IMR-90 (cell line): ENCODE results near the gene PLB1. TPM values are rescaled to one million over a fixed set of nuclear protein-coding genes. Genes with fewer than 3 reads are reported as not detected.
A peak's percentile ranks its signal among the peaks of the same experiment; 100 is the strongest.

Experiments
- ATAC-seq: fragments of 200-7000 bp; cut with Tn5 transposase; 2 replicates; pipeline ENCODE4 v1.9.1; 2020; ENCODE audit warnings: low read depth, mild to moderate bottlenecking, moderate library complexity
- BruUV-seq: library from RNA; stranded (reverse); fragments of 400-500 nt; replicated peaks from 2 replicates; lab custom pipeline; 2021; lab: Mats Ljungman, UMichigan
- CTCF ChIA-PET: fragments of 300-600 bp; formaldehyde crosslinking; extraction: SDS; loops from one replicate; lab custom pipeline; 2021; ENCODE audit warnings: antibody characterized with exemption; lab: Yijun Ruan, JAX
- POLR2A ChIA-PET: fragments of 300-600 bp; sonication (Branson Sonifier 250); formaldehyde crosslinking; loops from one replicate; lab custom pipeline; 2022; ENCODE audit warnings: antibody characterized with exemption; ENCODE audit not compliant: unreplicated experiment; lab: Charles Lee
- DNase-seq: peaks from one replicate; pipeline ENCODE4 v3.0.0; 2013
- H2AFZ ChIP-seq: replicated peaks from 2 replicates; pipeline ENCODE3; 2013; ENCODE audit warnings: low read length, mild to moderate bottlenecking; ENCODE audit not compliant: poor library complexity
- H2AK5ac ChIP-seq: 2 replicates; pipeline ENCODE4 v1.6.1; 2013; ENCODE audit warnings: low read depth, low read length, inconsistent platforms
- H2AK9ac ChIP-seq: replicated peaks from 2 replicates; pipeline ENCODE3; 2013; ENCODE audit warnings: mild to moderate bottlenecking, low read depth, low read length, moderate library complexity; ENCODE audit not compliant: poor library complexity
- H2BK120ac ChIP-seq: 2 replicates; pipeline ENCODE4 v1.6.1; 2013; ENCODE audit warnings: low read depth, low read length, inconsistent platforms
- H2BK15ac ChIP-seq: 3 replicates; pipeline ENCODE4 v1.6.1; 2013; ENCODE audit warnings: low read depth, low read length, inconsistent platforms
- H2BK20ac ChIP-seq: 2 replicates; pipeline ENCODE4 v1.6.1; 2013; ENCODE audit warnings: low read depth, mild to moderate bottlenecking, inconsistent platforms, low read length, moderate library complexity
- H2BK5ac ChIP-seq: 2 replicates; pipeline ENCODE4 v1.6.1; 2013; ENCODE audit warnings: mild to moderate bottlenecking, low read depth, low read length, inconsistent platforms; ENCODE audit not compliant: poor library complexity, severe bottlenecking
- H3K14ac ChIP-seq: replicated peaks from 2 replicates; pipeline ENCODE4 v1.6.1; 2013; ENCODE audit warnings: low read depth, low read length, inconsistent platforms
- H3K18ac ChIP-seq: 2 replicates; pipeline ENCODE4 v1.6.1; 2013; ENCODE audit warnings: low read depth, low read length, control low read depth
- H3K23ac ChIP-seq: 2 replicates; pipeline ENCODE4 v1.6.1; 2013; ENCODE audit warnings: low read depth, low read length, inconsistent platforms
- H3K27ac ChIP-seq: 2 replicates; pipeline ENCODE4 v1.5.1; 2013; ENCODE audit warnings: mild to moderate bottlenecking, control low read depth, low read length; ENCODE audit not compliant: insufficient read depth
- H3K27me3 ChIP-seq: 2 replicates; pipeline ENCODE4 v1.6.1; 2013; ENCODE audit warnings: low read length; ENCODE audit not compliant: control insufficient read depth, insufficient read depth
- H3K36me3 ChIP-seq: 2 replicates; pipeline ENCODE4 v1.6.1; 2013; ENCODE audit warnings: low read length, mixed read lengths; ENCODE audit not compliant: control insufficient read depth, insufficient read depth
- H3K4ac ChIP-seq: 2 replicates; pipeline ENCODE4 v1.6.1; 2013; ENCODE audit warnings: low read depth, low read length, inconsistent platforms
- H3K4me1 ChIP-seq: 2 replicates; pipeline ENCODE4 v1.6.1; 2013; ENCODE audit warnings: low read length, mixed read lengths; ENCODE audit not compliant: control insufficient read depth, insufficient read depth
- H3K4me2 ChIP-seq: 2 replicates; pipeline ENCODE4 v1.6.1; 2013; ENCODE audit warnings: low read depth, mild to moderate bottlenecking, control low read depth, low read length, moderate library complexity
- H3K4me3 ChIP-seq: 2 replicates; pipeline ENCODE4 v1.5.1; 2013; ENCODE audit warnings: low read depth, mild to moderate bottlenecking, control low read depth, low read length, moderate library complexity; ENCODE audit not compliant: insufficient read depth
- H3K56ac ChIP-seq: 2 replicates; pipeline ENCODE4 v1.6.1; 2013; ENCODE audit warnings: low read length, inconsistent platforms; ENCODE audit not compliant: insufficient read depth; ENCODE audit errors: extremely low read depth
- H3K79me1 ChIP-seq, 2 experiments: 2 replicates each; pipeline ENCODE4 v1.6.1; 2013; ENCODE audit warnings: low read length in 2 of 2, inconsistent platforms in 1 of 2, low read depth in 1 of 2
- H3K9ac ChIP-seq: 2 replicates; pipeline ENCODE4 v1.6.1; 2013; ENCODE audit warnings: low read depth, low read length, control low read depth
- H3K9me1 ChIP-seq: 2 replicates; pipeline ENCODE4 v1.6.1; 2013; ENCODE audit warnings: low read length, inconsistent platforms; ENCODE audit not compliant: insufficient read depth
- H3K9me3 ChIP-seq: 2 replicates; pipeline ENCODE4 v1.6.1; 2013; ENCODE audit warnings: low read length; ENCODE audit not compliant: control insufficient read depth, insufficient read depth
- H4K20me1 ChIP-seq: 2 replicates; pipeline ENCODE4 v1.6.1; 2013; ENCODE audit warnings: low read length, inconsistent platforms; ENCODE audit not compliant: insufficient read depth
- H4K5ac ChIP-seq: 2 replicates; pipeline ENCODE4 v1.6.1; 2013; ENCODE audit warnings: mild to moderate bottlenecking, low read depth, low read length, control low read depth
- H4K8ac ChIP-seq, 2 experiments: 2 replicates each; pipeline ENCODE4 v1.6.1; 2013; ENCODE audit warnings: low read depth in 2 of 2, low read length in 2 of 2, control low read depth in 1 of 2, inconsistent platforms in 1 of 2
- H4K91ac ChIP-seq: 2 replicates; pipeline ENCODE4 v1.6.1; 2013; ENCODE audit warnings: low read depth, low read length, inconsistent platforms; ENCODE audit not compliant: insufficient read depth
- BHLHE40 ChIP-seq: fragments of 150-350 bp; IDR thresholded peaks from 2 replicates; pipeline ENCODE4 v1.6.1; 2016; ENCODE audit warnings: mild to moderate bottlenecking, low read depth, low read length
- CEBPB ChIP-seq: IDR thresholded peaks from 2 replicates; pipeline ENCODE4 v1.6.1; 2012; ENCODE audit warnings: low read depth, low read length, improper control_type of control experiment
- CHD1 ChIP-seq: IDR thresholded peaks from 2 replicates; pipeline ENCODE4 v1.6.1; 2012; ENCODE audit warnings: low read depth, low read length, improper control_type of control experiment
- CTCF ChIP-seq: conservative IDR thresholded peaks from 2 replicates; pipeline ENCODE4 v1.5.1; 2012; ENCODE audit warnings: mild to moderate bottlenecking, low read depth, low read length, improper control_type of control experiment
- ELK1 ChIP-seq: fragments of 150-350 bp; IDR thresholded peaks from 2 replicates; pipeline ENCODE4 v1.6.1; 2016; ENCODE audit warnings: low read depth, mild to moderate bottlenecking, low read length, moderate library complexity, borderline replicate concordance
- FOS ChIP-seq: fragments of 150-350 bp; IDR thresholded peaks from 2 replicates; pipeline ENCODE4 v1.6.1; 2016; ENCODE audit warnings: low read depth, low read length
- MAFK ChIP-seq: IDR thresholded peaks from 2 replicates; pipeline ENCODE4 v1.6.1; 2012; ENCODE audit warnings: low read depth, low read length, improper control_type of control experiment
- MAZ ChIP-seq: IDR thresholded peaks from 2 replicates; pipeline ENCODE4 v1.6.1; 2012; ENCODE audit warnings: low read depth, mild to moderate bottlenecking, low read length, improper control_type of control experiment, moderate library complexity, borderline replicate concordance
- MXI1 ChIP-seq: IDR thresholded peaks from 2 replicates; pipeline ENCODE4 v1.6.1; 2012; ENCODE audit warnings: low read depth, mild to moderate bottlenecking, low read length, moderate library complexity, borderline replicate concordance
- NFE2L2 ChIP-seq: fragments of 150-350 bp; IDR thresholded peaks from 2 replicates; pipeline ENCODE4 v1.6.1; 2016; ENCODE audit warnings: low read depth, mild to moderate bottlenecking, low read length
- POLR2A ChIP-seq: IDR thresholded peaks from 2 replicates; pipeline ENCODE4 v1.6.1; 2012; ENCODE audit warnings: mild to moderate bottlenecking, low read depth, low read length
- RAD21 ChIP-seq: IDR thresholded peaks from 2 replicates; pipeline ENCODE4 v1.6.1; 2012; ENCODE audit warnings: low read length, improper control_type of control experiment
- RCOR1 ChIP-seq: IDR thresholded peaks from 2 replicates; pipeline ENCODE4 v1.6.1; 2012; ENCODE audit warnings: mild to moderate bottlenecking, low read length, improper control_type of control experiment; ENCODE audit not compliant: insufficient replicate concordance
- RFX5 ChIP-seq: IDR thresholded peaks from 2 replicates; pipeline ENCODE4 v1.8.0; 2012; ENCODE audit warnings: low read depth, mild to moderate bottlenecking, low read length, moderate library complexity
- SMC3 ChIP-seq: fragments of 150-350 bp; IDR thresholded peaks from 2 replicates; pipeline ENCODE4 v1.6.1; 2016; ENCODE audit warnings: low read depth, mild to moderate bottlenecking, antibody characterized with exemption, low read length, moderate library complexity
- USF2 ChIP-seq: fragments of 150-350 bp; IDR thresholded peaks from 2 replicates; pipeline ENCODE4 v1.6.1; 2017; ENCODE audit warnings: mild to moderate bottlenecking, antibody characterized with exemption, low read length, low read depth
- WGBS, 2 experiments: methylation state at CpG; one replicate each; pipeline versions ENCODE4 v1.1.5 to v1.1.7; 2013; ENCODE audit warnings: missing lambda C conversion rate in 2 of 2; ENCODE audit not compliant: insufficient read length in 1 of 2; ENCODE audit errors: extremely low coverage in 2 of 2; 5-methylcytosine and 5-hydroxymethylcytosine counted together
- dilution Hi-C: fragments of 300-500 bp; cut with HindIII; formaldehyde crosslinking; loops from one replicate; pipeline ENCODE4 v1.14.3; 2018; ENCODE audit warnings: low sequenced_read_pairs; ENCODE audit not compliant: unreplicated experiment
- in situ Hi-C: fragments of 300-500 bp; cut with MboI; formaldehyde crosslinking; loops from 3 replicates; pipeline ENCODE4 v1.14.3; 2019; ENCODE audit warnings: low sequenced_read_pairs, inconsistent platforms, mixed read lengths
- intact Hi-C: fragments of 100-400 bp; cut with micrococcal nuclease; formaldehyde crosslinking; loops from 2 replicates; pipeline ENCODE4 v1.10.0; 2022
- polyA plus RNA-seq, 3 experiments: library from polyadenylated mRNA; depleted of rRNA; stranded (reverse); fragments of >200 nt; gene quantifications; 2 replicates each; pipeline ENCODE4 v1.2.3, GENCODE V29; 2012; ENCODE audit warnings: low replicate concordance in 1 of 3
- total RNA-seq: library from RNA; depleted of rRNA; stranded (reverse); fragments of >200 nt; gene quantifications from 2 replicates; pipeline ENCODE4 v1.2.3, GENCODE V29; 2012

PLB1 gene
- total and polyA plus RNA-seq, 2 of the 4 experiments (the other 2 are of a cell fraction) = 0.74 to 0.90 TPM

- Histone ChIP-seq H4K91ac (peak overlapping the region; percentile 95), H3K4me1 (peaks cover 5% of the 10 kb centered on the region), H3K4me2 (no peak overlapping the region), H3K9me3 (no peaks in the 10 kb centered on the region), H2AK5ac (peak overlapping the region; percentile 35; the same call in 1 of the 2 replicates), H2AFZ (no peak overlapping the region), H2BK120ac (peak overlapping the region; percentile 94), H3K4me3 (no peak overlapping the region), H3K4ac (no peak overlapping the region), H4K8ac (peak overlapping the region in 1 of 2 experiments; percentile 89; a peak in 1 of 4 replicates), H2BK20ac (peak overlapping the region; percentile 89; the same call in 1 of the 2 replicates), H3K9ac (no peak overlapping the region), H3K18ac (no peak overlapping the region), H3K14ac (no peak overlapping the region), H4K5ac (peak overlapping the region; percentile 13; the same call in 1 of the 2 replicates), H3K79me1 (peaks cover 0 to 10% of the 10 kb centered on the region in 2 experiments; a peak in 2 of 4 replicates), H3K56ac (no peak overlapping the region), H3K23ac (no peak overlapping the region), H3K36me3 (no peaks in the 10 kb centered on the region), H3K9me1 (peaks cover 5% of the 10 kb centered on the region; the same call in 1 of the 2 replicates), H2BK15ac (peak overlapping the region; percentile 93; the same call in 1 of the 3 replicates), H4K20me1 (no peaks in the 10 kb centered on the region), H3K27ac (no peak overlapping the region), H2AK9ac (no peak overlapping the region), H2BK5ac (no peak overlapping the region), H3K27me3 (no peaks in the 10 kb centered on the region)
- ChIA-PET POLR2A (no interaction called here), CTCF (interaction anchor here (0.6 to 3.3 kb wide), 6 partner anchors 10 to 157 kb away, joined by 3 to 24 read pairs (median 4); no protein-coding TSS in a partner anchor)
- dilution Hi-C loops = no loop called here
- WGBS, 2 experiments = no CpG with 5 or more reads among the region's 4 CpGs
- intact Hi-C loops = no loop called here
- TF ChIP-seq SMC3 = no peak
- no peak for TF ChIP-seq ELK1
- TF ChIP-seq RAD21 = no peak
- TF ChIP-seq CHD1 = no peak
- no peak for TF ChIP-seq MXI1
- TF ChIP-seq CEBPB = no peak
- no peak for TF ChIP-seq BHLHE40
- no peak for TF ChIP-seq USF2
- no peak for TF ChIP-seq NFE2L2
- no peak for TF ChIP-seq RFX5
- TF ChIP-seq MAZ = no peak
- no peak for TF ChIP-seq MAFK
- TF ChIP-seq CTCF = no peak
- no peak for TF ChIP-seq RCOR1
- TF ChIP-seq FOS = no peak
- no peak for TF ChIP-seq POLR2A
- in situ Hi-C loops = loop anchor here (25.0 kb wide), 1 partner anchor 317 kb away; no protein-coding TSS in a partner anchor
- DNase-seq (no peak), ATAC-seq (no peak)
- BruUV-seq = no TSS peak
Measured at GRCh38 chr2:28595323-28595722, 99.5 kb downstream of the PLB1 start.
